ENCODE results near the gene CD53.

DNA sequence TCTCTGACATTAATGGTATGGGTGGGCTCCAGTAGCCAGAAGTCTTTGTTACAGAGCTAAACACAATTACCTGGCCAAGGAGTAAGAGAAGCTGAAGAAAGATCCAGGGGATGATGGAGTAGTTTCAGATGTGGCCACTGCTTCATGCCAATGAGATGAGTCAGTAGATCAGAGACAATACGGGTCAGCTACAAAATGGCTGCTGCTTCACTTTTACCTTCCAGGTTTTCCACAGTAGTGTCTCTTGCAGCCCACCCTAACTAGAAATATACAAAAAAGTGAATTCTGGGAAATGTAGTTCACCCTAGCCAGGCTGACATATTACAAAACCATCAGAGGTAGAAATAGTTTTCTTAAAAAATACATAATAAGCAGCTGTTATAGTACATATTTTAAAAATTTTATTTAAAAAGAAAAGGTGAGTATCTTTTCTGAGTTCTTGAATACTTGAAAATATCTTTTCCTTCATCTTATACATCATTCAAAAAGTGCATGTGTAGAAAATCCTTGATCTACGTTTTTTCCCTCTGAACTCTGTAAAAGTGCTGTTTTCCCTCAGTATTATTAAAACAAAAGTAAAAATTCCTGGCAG, 54.6 kb downstream of the CD53 start:
- TF ChIP-seq NFATC4 (CRISPR knock-in tag; IDR thresholded peaks at IDR 0.05) (no peak), SMAD4 (CRISPR knock-in tag; IDR thresholded peaks at IDR 0.05) (no peak), NR1H2 (CRISPR knock-in tag; IDR thresholded peaks at IDR 0.05) (no peak), MLX (CRISPR knock-in tag; IDR thresholded peaks at IDR 0.05) (no peak), NR3C1 (CRISPR knock-in tag; conservative IDR thresholded peaks at IDR 0.05; ENCODE audit: low read depth) (no peak), FOXJ3 (CRISPR knock-in tag; IDR thresholded peaks at IDR 0.05; ENCODE audit: borderline replicate concordance) (no peak)
- TF ChIP-seq, protein P1, sequence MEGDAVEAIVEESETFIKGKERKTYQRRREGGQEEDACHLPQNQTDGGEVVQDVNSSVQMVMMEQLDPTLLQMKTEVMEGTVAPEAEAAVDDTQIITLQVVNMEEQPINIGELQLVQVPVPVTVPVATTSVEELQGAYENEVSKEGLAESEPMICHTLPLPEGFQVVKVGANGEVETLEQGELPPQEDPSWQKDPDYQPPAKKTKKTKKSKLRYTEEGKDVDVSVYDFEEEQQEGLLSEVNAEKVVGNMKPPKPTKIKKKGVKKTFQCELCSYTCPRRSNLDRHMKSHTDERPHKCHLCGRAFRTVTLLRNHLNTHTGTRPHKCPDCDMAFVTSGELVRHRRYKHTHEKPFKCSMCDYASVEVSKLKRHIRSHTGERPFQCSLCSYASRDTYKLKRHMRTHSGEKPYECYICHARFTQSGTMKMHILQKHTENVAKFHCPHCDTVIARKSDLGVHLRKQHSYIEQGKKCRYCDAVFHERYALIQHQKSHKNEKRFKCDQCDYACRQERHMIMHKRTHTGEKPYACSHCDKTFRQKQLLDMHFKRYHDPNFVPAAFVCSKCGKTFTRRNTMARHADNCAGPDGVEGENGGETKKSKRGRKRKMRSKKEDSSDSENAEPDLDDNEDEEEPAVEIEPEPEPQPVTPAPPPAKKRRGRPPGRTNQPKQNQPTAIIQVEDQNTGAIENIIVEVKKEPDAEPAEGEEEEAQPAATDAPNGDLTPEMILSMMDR (IDR thresholded peaks at IDR 0.05), result no peak
- TF ChIP-seq, protein P2, sequence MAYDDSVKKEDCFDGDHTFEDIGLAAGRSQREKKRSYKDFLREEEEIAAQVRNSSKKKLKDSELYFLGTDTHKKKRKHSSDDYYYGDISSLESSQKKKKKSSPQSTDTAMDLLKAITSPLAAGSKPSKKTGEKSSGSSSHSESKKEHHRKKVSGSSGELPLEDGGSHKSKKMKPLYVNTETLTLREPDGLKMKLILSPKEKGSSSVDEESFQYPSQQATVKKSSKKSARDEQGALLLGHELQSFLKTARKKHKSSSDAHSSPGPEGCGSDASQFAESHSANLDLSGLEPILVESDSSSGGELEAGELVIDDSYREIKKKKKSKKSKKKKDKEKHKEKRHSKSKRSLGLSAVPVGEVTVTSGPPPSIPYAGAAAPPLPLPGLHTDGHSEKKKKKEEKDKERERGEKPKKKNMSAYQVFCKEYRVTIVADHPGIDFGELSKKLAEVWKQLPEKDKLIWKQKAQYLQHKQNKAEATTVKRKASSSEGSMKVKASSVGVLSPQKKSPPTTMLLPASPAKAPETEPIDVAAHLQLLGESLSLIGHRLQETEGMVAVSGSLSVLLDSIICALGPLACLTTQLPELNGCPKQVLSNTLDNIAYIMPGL (CRISPR knock-in tag; IDR thresholded peaks at IDR 0.05), result no peak
- TF ChIP-seq, protein P3, sequence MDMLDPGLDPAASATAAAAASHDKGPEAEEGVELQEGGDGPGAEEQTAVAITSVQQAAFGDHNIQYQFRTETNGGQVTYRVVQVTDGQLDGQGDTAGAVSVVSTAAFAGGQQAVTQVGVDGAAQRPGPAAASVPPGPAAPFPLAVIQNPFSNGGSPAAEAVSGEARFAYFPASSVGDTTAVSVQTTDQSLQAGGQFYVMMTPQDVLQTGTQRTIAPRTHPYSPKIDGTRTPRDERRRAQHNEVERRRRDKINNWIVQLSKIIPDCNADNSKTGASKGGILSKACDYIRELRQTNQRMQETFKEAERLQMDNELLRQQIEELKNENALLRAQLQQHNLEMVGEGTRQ (CRISPR knock-in tag; IDR thresholded peaks at IDR 0.05), result no peak
- TF ChIP-seq, protein P4, sequence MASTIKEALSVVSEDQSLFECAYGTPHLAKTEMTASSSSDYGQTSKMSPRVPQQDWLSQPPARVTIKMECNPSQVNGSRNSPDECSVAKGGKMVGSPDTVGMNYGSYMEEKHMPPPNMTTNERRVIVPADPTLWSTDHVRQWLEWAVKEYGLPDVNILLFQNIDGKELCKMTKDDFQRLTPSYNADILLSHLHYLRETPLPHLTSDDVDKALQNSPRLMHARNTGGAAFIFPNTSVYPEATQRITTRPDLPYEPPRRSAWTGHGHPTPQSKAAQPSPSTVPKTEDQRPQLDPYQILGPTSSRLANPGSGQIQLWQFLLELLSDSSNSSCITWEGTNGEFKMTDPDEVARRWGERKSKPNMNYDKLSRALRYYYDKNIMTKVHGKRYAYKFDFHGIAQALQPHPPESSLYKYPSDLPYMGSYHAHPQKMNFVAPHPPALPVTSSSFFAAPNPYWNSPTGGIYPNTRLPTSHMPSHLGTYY (CRISPR knock-in tag; IDR thresholded peaks at IDR 0.05), result no peak
- TF ChIP-seq, protein P5, sequence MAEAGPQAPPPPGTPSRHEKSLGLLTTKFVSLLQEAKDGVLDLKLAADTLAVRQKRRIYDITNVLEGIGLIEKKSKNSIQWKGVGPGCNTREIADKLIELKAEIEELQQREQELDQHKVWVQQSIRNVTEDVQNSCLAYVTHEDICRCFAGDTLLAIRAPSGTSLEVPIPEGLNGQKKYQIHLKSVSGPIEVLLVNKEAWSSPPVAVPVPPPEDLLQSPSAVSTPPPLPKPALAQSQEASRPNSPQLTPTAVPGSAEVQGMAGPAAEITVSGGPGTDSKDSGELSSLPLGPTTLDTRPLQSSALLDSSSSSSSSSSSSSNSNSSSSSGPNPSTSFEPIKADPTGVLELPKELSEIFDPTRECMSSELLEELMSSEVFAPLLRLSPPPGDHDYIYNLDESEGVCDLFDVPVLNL (CRISPR knock-in tag; IDR thresholded peaks at IDR 0.05; ENCODE audit: borderline replicate concordance, low read depth), result no peak

Measured in WTC11 (cell line).